A549 (cell line): ENCODE results near the gene CCNB2. TPM values are rescaled to one million over a fixed set of nuclear protein-coding genes. Genes with fewer than 3 reads are reported as not detected.

Experiments used
- ATAC-seq, 2 experiments: fragments of 200-7000 bp in 1 of 2; fragments of >200 bp in 1 of 2; cut with Nextera tagmentation in 1 of 2; cut with Tn5 transposase in 1 of 2; 3 replicates each; pipeline versions ENCODE4 v1.8.0 to v1.9.1; 2018 to 2020; ENCODE audit warnings: mild to moderate bottlenecking in 1 of 2, moderate library complexity in 1 of 2
- CTCF ChIA-PET: fragments of 300-600 bp; sonication (Branson Sonifier 250); formaldehyde crosslinking; extraction: SDS; loops from one replicate; lab custom pipeline; 2021; ENCODE audit warnings: antibody characterized with exemption, inconsistent platforms; lab: Yijun Ruan, JAX
- POLR2A ChIA-PET: fragments of 350-600 bp; formaldehyde crosslinking; extraction: SDS; loops from one replicate; lab custom pipeline; 2021; ENCODE audit warnings: antibody characterized with exemption, inconsistent platforms; lab: Yijun Ruan, JAX
- DNase-seq, 2 experiments: peaks; one replicate each; pipeline versions ENCODE4 v3.0.0 to v3.0.0-alpha.2; 2011 to 2016; ENCODE audit warnings: low read depth in 1 of 2, low spot score in 1 of 2
- FAIRE-seq: peaks from 2 replicates; lab custom pipeline; 2011; peaks lifted over from hg19 to GRCh38; lab: Jason Lieb, UNC
- H3K27ac ChIP-seq, 2 experiments: fragments of >200 bp; sonication (Bioruptor Twin); formaldehyde crosslinking; 3 replicates each; pipeline ENCODE4 v1.5.1; 2016 to 2017
- H3K4me1 ChIP-seq: fragments of >200 bp; sonication (Bioruptor Twin); formaldehyde crosslinking; 3 replicates; pipeline ENCODE4 v1.6.1; 2016
- H3K4me2 ChIP-seq: fragments of >200 bp; sonication (Bioruptor Twin); formaldehyde crosslinking; 3 replicates; pipeline ENCODE4 v1.6.1; 2016
- H3K4me3 ChIP-seq: fragments of >200 bp; sonication (Bioruptor Twin); formaldehyde crosslinking; 3 replicates; pipeline ENCODE4 v1.5.1; 2016
- H3K9me3 ChIP-seq: fragments of >200 bp; sonication (Bioruptor Twin); formaldehyde crosslinking; 3 replicates; pipeline ENCODE4 v1.6.1; 2016
- BHLHE40 ChIP-seq: IDR thresholded peaks from 2 replicates; pipeline ENCODE4 v1.6.1; 2012; ENCODE audit warnings: low read depth, low read length, inconsistent platforms
- CEBPB ChIP-seq, 2 experiments: fragments of >200 bp in 1 of 2; sonication (Bioruptor Twin) in 1 of 2; formaldehyde crosslinking in 1 of 2; IDR thresholded peaks; 2 replicates each; pipeline ENCODE4 v1.6.1; 2012 to 2016
- CTCF ChIP-seq: fragments of >200 bp; sonication (Bioruptor Twin); formaldehyde crosslinking; IDR thresholded peaks from 3 replicates; pipeline ENCODE4 v1.5.1; 2016
- ELK1 ChIP-seq: fragments of 150-350 bp; IDR thresholded peaks from 2 replicates; pipeline ENCODE4 v1.6.1; 2014; ENCODE audit warnings: low read depth, mild to moderate bottlenecking, low read length
- EP300 ChIP-seq, 2 experiments: fragments of >200 bp; sonication (Bioruptor Twin); formaldehyde crosslinking; IDR thresholded peaks; 2 replicates in 1 of 2; 3 replicates in 1 of 2; pipeline ENCODE4 v1.6.1; 2016 to 2017
- HDAC2 ChIP-seq: fragments of 200-600 bp; sonication (generic); IDR thresholded peaks from 2 replicates; pipeline ENCODE4 v1.6.1; 2016
- HMGXB4 ChIP-seq: fragments of 250-450 bp; sonication (Bioruptor Pico); IDR thresholded peaks from 2 replicates; pipeline ENCODE4 v1.5.0; 2021; ENCODE audit warnings: mild to moderate bottlenecking, moderate library complexity, borderline replicate concordance
- JUN ChIP-seq, 2 experiments: fragments of >200 bp; sonication (Bioruptor Twin); formaldehyde crosslinking; IDR thresholded peaks; 2 replicates in 1 of 2; 3 replicates in 1 of 2; pipeline ENCODE4 v1.6.1; 2016 to 2017
- KDM5A ChIP-seq: fragments of 200-600 bp; sonication (generic); IDR thresholded peaks from 2 replicates; pipeline ENCODE4 v1.6.1; 2016; ENCODE audit warnings: antibody characterized with exemption, mild to moderate bottlenecking
- MYC ChIP-seq: IDR thresholded peaks from 2 replicates; pipeline ENCODE4 v1.6.1; 2012; ENCODE audit warnings: mild to moderate bottlenecking, inconsistent platforms, low read length, improper control_type of control experiment, borderline replicate concordance
- NR3C1 ChIP-seq: fragments of >200 bp; sonication (Bioruptor Twin); formaldehyde crosslinking; IDR thresholded peaks from 3 replicates; pipeline ENCODE4 v1.6.1; 2017
- POLR2AphosphoS2 ChIP-seq: conservative IDR thresholded peaks from 2 replicates; pipeline ENCODE4 v1.6.1; 2012; ENCODE audit warnings: low read length, improper control_type of control experiment, inconsistent platforms
- RARB ChIP-seq: fragments of 250-450 bp; sonication (Bioruptor Pico); IDR thresholded peaks from 2 replicates; pipeline ENCODE4 v1.8.0; 2021; ENCODE audit warnings: mild to moderate bottlenecking, moderate library complexity
- RCOR1 ChIP-seq: fragments of 150-350 bp; IDR thresholded peaks from 2 replicates; pipeline ENCODE4 v1.6.1; 2014; ENCODE audit warnings: antibody characterized with exemption, low read length, low read depth
- RFX5 ChIP-seq: fragments of 450-650 bp; IDR thresholded peaks from 2 replicates; pipeline ENCODE4 v1.7.1; 2014; ENCODE audit warnings: antibody characterized with exemption, mild to moderate bottlenecking, moderate library complexity
- ZC3H11A ChIP-seq: fragments of 450-650 bp; IDR thresholded peaks from 2 replicates; pipeline ENCODE4 v1.6.1; 2014; ENCODE audit warnings: antibody characterized with exemption, mild to moderate bottlenecking
- ZFP36 ChIP-seq: fragments of 450-650 bp; IDR thresholded peaks from 2 replicates; pipeline ENCODE4 v1.6.1; 2014; ENCODE audit warnings: borderline replicate concordance; ENCODE audit not compliant: partially characterized antibody
- ZNF302 ChIP-seq: fragments of 250-450 bp; sonication (Bioruptor Pico); IDR thresholded peaks from 2 replicates; pipeline ENCODE4 v1.9.0; 2021; ENCODE audit warnings: inconsistent platforms, mild to moderate bottlenecking, moderate library complexity
- WGBS: methylation state at CpG from one replicate; pipeline ENCODE4 v1.1.6; 2017; ENCODE audit errors: missing lambda C conversion rate; 5-methylcytosine and 5-hydroxymethylcytosine counted together
- polyA plus RNA-seq, 4 experiments: library from polyadenylated mRNA; depleted of rRNA in 3 of 4; stranded (reverse); fragments of >200 nt; fragmentation: RNase III in 1 of 4; extraction: RNeasy Plus Mini Kit Qiagen cat#74134 plus additional on column Dnase treatment in 1 of 4; gene quantifications; 2 replicates in 3 of 4; 3 replicates in 1 of 4; pipeline ENCODE4 v1.2.3, GENCODE V29; 2011 to 2017

Gene CCNB2
- polyA plus RNA-seq, 2 of the 4 experiments (the other 2 are of a cell fraction): 91.1 to 144 TPM

GRCh38 chr15:59157840-59158700, 53.1 kb downstream of the CCNB2 start:
- H3K9me3 ChIP-seq: no peaks in the 10 kb centered on the region
- ChIA-PET POLR2A (no interaction called here), CTCF (interaction anchor here (0.6 to 3.3 kb wide), 8 partner anchors 16 to 470 kb away, joined by 3 to 11 read pairs (median 4); no protein-coding TSS in a partner anchor)
- WGBS: 91% methylated on average over 9 of the region's 9 CpGs
- TF ChIP-seq RCOR1 (no peak), RARB (CRISPR knock-in tag) (no peak), HMGXB4 (CRISPR knock-in tag) (no peak), ZC3H11A (no peak), ZFP36 (no peak), BHLHE40 (no peak), MYC (no peak)
- no peak for FAIRE-seq
- H3K4me2 ChIP-seq: no peak overlapping the region
- H3K4me1 ChIP-seq: no peaks in the 10 kb centered on the region
- no peak overlapping the region for H3K4me3 ChIP-seq
- DNase-seq: no peak
- ATAC-seq: no peak
- H3K27ac ChIP-seq: no peak overlapping the region

GRCh38 chr15:59158701-59159034, 53.7 kb downstream of the CCNB2 start:
- FAIRE-seq (no peak), DNase-seq (no peak), ATAC-seq (no peak; a peak in 1 of 6 replicates)
- no peak overlapping the region for H3K4me2 ChIP-seq
- H3K9me3 ChIP-seq: no peaks in the 10 kb centered on the region
- TF ChIP-seq ELK1 (no peak), EP300 (IDR thresholded peaks at IDR 0.05) (no peak), KDM5A (no peak), CTCF (no peak), CEBPB (IDR thresholded peaks at IDR 0.05) (no peak), NR3C1 (no peak), RFX5 (no peak), ZNF302 (CRISPR knock-in tag) (no peak)
- H3K4me1 ChIP-seq: no peaks in the 10 kb centered on the region
- CTCF ChIA-PET: interaction anchor here (0.7 to 3.3 kb wide), 8 partner anchors 16 to 370 kb away, joined by 3 to 11 read pairs (median 4); no protein-coding TSS in a partner anchor
- H3K4me3 ChIP-seq: no peak overlapping the region
- 93% methylated on average over 7 of the region's 7 CpGs for WGBS
- POLR2A ChIA-PET: no interaction called here
- H3K27ac ChIP-seq: no peak overlapping the region

GRCh38 chr15:59159210-59159609, 54.3 kb downstream of the CCNB2 start:
- Histone ChIP-seq H3K27ac (peak overlapping the region in 1 of 2 experiments; percentile 3; a peak in 1 of 6 replicates), H3K4me2 (no peak overlapping the region), H3K9me3 (no peaks in the 10 kb centered on the region), H3K4me1 (no peaks in the 10 kb centered on the region), H3K4me3 (no peak overlapping the region)
- FAIRE-seq (no peak), DNase-seq (no peak), ATAC-seq (peak in 1 of 2 experiments; percentile 12; a peak in 1 of 6 replicates)
- POLR2A ChIA-PET: no interaction called here
- TF ChIP-seq ZFP36: no peak
- no peak for TF ChIP-seq POLR2AphosphoS2
- no peak for TF ChIP-seq JUN (IDR thresholded peaks at IDR 0.05)
- TF ChIP-seq HDAC2: no peak
- WGBS: 92% methylated on average over 9 of the region's 9 CpGs
- CTCF ChIA-PET: interaction anchor here (0.7 to 3.3 kb wide), 6 partner anchors 15 to 370 kb away, joined by 3 to 11 read pairs (median 4); no protein-coding TSS in a partner anchor
